ENCODE results near the gene PRKCZ. TPM values are rescaled to one million over a fixed set of nuclear protein-coding genes. Genes with fewer than 3 reads are reported as not detected.

PRKCZ gene
- total RNA-seq, 1 donor from 2014 or later: 33.4 TPM

DNA sequence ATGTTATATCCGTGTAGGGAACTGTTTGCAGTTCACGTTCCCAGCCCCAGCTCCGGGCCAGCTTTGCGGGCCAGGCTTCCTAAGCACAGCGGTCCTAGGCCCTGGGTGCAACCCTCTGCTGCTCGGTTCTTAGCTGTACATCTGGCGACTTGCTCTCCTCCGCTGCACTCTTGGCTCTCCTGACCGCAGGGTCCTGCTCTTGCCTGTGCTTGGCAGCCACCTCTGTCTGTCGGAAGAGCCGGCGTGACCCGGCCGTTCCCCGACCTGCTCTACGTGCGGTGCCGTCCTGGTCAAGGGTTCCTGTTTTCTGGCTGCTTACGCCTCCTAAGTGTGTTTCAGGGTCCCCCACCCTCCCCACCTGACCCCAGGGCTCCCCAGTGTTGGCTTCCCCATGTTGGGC, 107.6 kb downstream of the PRKCZ start:
- H3K36me3 ChIP-seq: no peaks in the 10 kb centered on the region
- no peaks in the 10 kb centered on the region for H3K4me1 ChIP-seq
- peak overlapping the region; percentile 85 for H3K27ac Mint-ChIP-seq
- no peaks in the 10 kb centered on the region for H3F3A ChIP-seq (ENCODE audit: low read depth)
- H3K27me3 Mint-ChIP-seq (ENCODE audit: insufficient read depth, low read depth): peaks cover 2% of the 10 kb centered on the region
- no peaks in the 10 kb centered on the region for H3K9me3 ChIP-seq (ENCODE audit: low read depth)
- H3K4me3 ChIP-seq: no peak overlapping the region
- TF ChIP-seq CTCF (IDR thresholded peaks at IDR 0.05) (no peak), EZH2 (IDR thresholded peaks at IDR 0.05) (no peak), EZH2phosphoT487 (IDR thresholded peaks at IDR 0.05) (no peak)
- peaks cover 7% of the 10 kb centered on the region for H3K4me1 Mint-ChIP-seq
- no peak overlapping the region for H3K27ac ChIP-seq
- peaks cover 6% of the 10 kb centered on the region for H3K9me3 Mint-ChIP-seq
- H2AFZ ChIP-seq (replicated peaks): no peak overlapping the region
- H3K27me3 ChIP-seq: no peaks in the 10 kb centered on the region
- peaks cover 7% of the 10 kb centered on the region for H3K36me3 Mint-ChIP-seq
- no peaks in the 10 kb centered on the region for H3K79me2 ChIP-seq (ENCODE audit: low read depth)
- DNase-seq (ENCODE audit: low spot score): no peak
- no peak overlapping the region for H3K4me2 ChIP-seq
- H4K20me1 ChIP-seq (ENCODE audit: low read depth): no peaks in the 10 kb centered on the region
- H3K9ac ChIP-seq: no peak overlapping the region
- H3K4me3 Mint-ChIP-seq: no peak overlapping the region

GRCh38 chr1:2158272-2158671, 108.1 kb downstream of the PRKCZ start:
- H3K36me3 ChIP-seq: no peaks in the 10 kb centered on the region
- H3K4me2 ChIP-seq: no peak overlapping the region
- peaks cover 9% of the 10 kb centered on the region for H3K36me3 Mint-ChIP-seq
- no peak for DNase-seq (ENCODE audit: low spot score)
- H3K79me2 ChIP-seq (ENCODE audit: low read depth): no peaks in the 10 kb centered on the region
- H3K9ac ChIP-seq: no peak overlapping the region
- H3K9me3 Mint-ChIP-seq: peaks cover 9% of the 10 kb centered on the region
- no peak overlapping the region for H3K27ac ChIP-seq
- H4K20me1 ChIP-seq (ENCODE audit: low read depth): no peaks in the 10 kb centered on the region
- no peaks in the 10 kb centered on the region for H3F3A ChIP-seq (ENCODE audit: low read depth)
- H3K27ac Mint-ChIP-seq: peak overlapping the region; percentile 85
- H3K4me3 Mint-ChIP-seq: no peak overlapping the region
- no peaks in the 10 kb centered on the region for H3K27me3 ChIP-seq
- no peaks in the 10 kb centered on the region for H3K9me3 ChIP-seq (ENCODE audit: low read depth)
- no peak for TF ChIP-seq EZH2phosphoT487 (IDR thresholded peaks at IDR 0.05)
- TF ChIP-seq CTCF (IDR thresholded peaks at IDR 0.05): no peak
- no peak for TF ChIP-seq EZH2 (IDR thresholded peaks at IDR 0.05)
- H3K4me3 ChIP-seq: no peak overlapping the region
- peaks cover 7% of the 10 kb centered on the region for H3K4me1 Mint-ChIP-seq
- H2AFZ ChIP-seq (replicated peaks): no peak overlapping the region
- H3K4me1 ChIP-seq: no peaks in the 10 kb centered on the region
- peaks cover 2% of the 10 kb centered on the region for H3K27me3 Mint-ChIP-seq (ENCODE audit: insufficient read depth, low read depth)

- no peak overlapping the region for H3K27ac ChIP-seq
- no peak overlapping the region for H2AFZ ChIP-seq (replicated peaks)
- H3K4me1 ChIP-seq: no peaks in the 10 kb centered on the region
- no peak for DNase-seq (ENCODE audit: low spot score)
- Mint-ChIP-seq H3K4me3 (no peak overlapping the region), H3K27ac (peak overlapping the region; percentile 42), H3K4me1 (peaks cover 7% of the 10 kb centered on the region), H3K36me3 (peaks cover 12% of the 10 kb centered on the region), H3K27me3 (ENCODE audit: insufficient read depth, low read depth) (peaks cover 2% of the 10 kb centered on the region), H3K9me3 (peaks cover 9% of the 10 kb centered on the region)
- H3F3A ChIP-seq (ENCODE audit: low read depth): no peaks in the 10 kb centered on the region
- H3K79me2 ChIP-seq (ENCODE audit: low read depth): no peaks in the 10 kb centered on the region
- H3K4me2 ChIP-seq: no peak overlapping the region
- no peaks in the 10 kb centered on the region for H3K36me3 ChIP-seq
- TF ChIP-seq CTCF (IDR thresholded peaks at IDR 0.05) (no peak), EZH2 (IDR thresholded peaks at IDR 0.05) (no peak), EZH2phosphoT487 (IDR thresholded peaks at IDR 0.05) (no peak)
- no peaks in the 10 kb centered on the region for H4K20me1 ChIP-seq (ENCODE audit: low read depth)
- no peaks in the 10 kb centered on the region for H3K27me3 ChIP-seq
- H3K9ac ChIP-seq: no peak overlapping the region
- H3K9me3 ChIP-seq (ENCODE audit: low read depth): no peaks in the 10 kb centered on the region
- H3K4me3 ChIP-seq: no peak overlapping the region
Measured at GRCh38 chr1:2159124-2159523, 108.9 kb downstream of the PRKCZ start.

Measured in neural progenitor cell (in vitro differentiated cells).